Myocyte (in vitro differentiated cells): ENCODE data around the gene DGKD. TPM values are rescaled to one million over a fixed set of nuclear protein-coding genes. Genes with fewer than 3 reads are reported as not detected.
"Not testable (repeated sequence)": the region's sequence is repeated elsewhere in the genome, so short reads cannot be mapped to it uniquely, and the experiment has no call there.

ENCODE experiments used
- DNase-seq: peaks from one replicate; pipeline ENCODE4 v3.0.0-alpha.2; 2012; ENCODE audit warnings: low read depth
- total RNA-seq: library from RNA; depleted of rRNA; stranded (reverse); fragments of >200 nt; gene quantifications from 2 replicates; pipeline ENCODE4 v1.2.3, GENCODE V29; 2014

DGKD gene
- total RNA-seq, 1 donor from 2014 or later = 45.1 TPM

- DNase-seq = no peak
Measured at GRCh38 chr2:233384015-233384414, 29.7 kb downstream of the DGKD start.

GRCh38 chr2:233384811-233385488, 30.7 kb downstream of the DGKD start:
- peak; percentile 68 for DNase-seq

GRCh38 chr2:233385489-233386044, 31.3 kb downstream of the DGKD start:
- DNase-seq = no peak

- DNase-seq = no peak
Measured at GRCh38 chr2:233386382-233387041, 32.2 kb downstream of the DGKD start.

GRCh38 chr2:233387225-233387624, 32.9 kb downstream of the DGKD start:
- DNase-seq = no peak

GRCh38 chr2:233387667-233388528, 33.6 kb downstream of the DGKD start:
- DNase-seq = peak; percentile 96

GRCh38 chr2:233389601-233390125, 35.4 kb downstream of the DGKD start:
- no peak for DNase-seq

- no peak for DNase-seq
Measured at GRCh38 chr2:233395687-233396086, 41.4 kb downstream of the DGKD start.

GRCh38 chr2:233396726-233397665, 42.7 kb downstream of the DGKD start:
- DNase-seq = not testable (repeated sequence)

GRCh38 chr2:233399306-233400225, 45.3 kb downstream of the DGKD start:
- no peak for DNase-seq

- no peak for DNase-seq
Measured at GRCh38 chr2:233400341-233400740, 46.0 kb downstream of the DGKD start.

- no peak for DNase-seq
Measured at GRCh38 chr2:233400961-233401360, 46.7 kb downstream of the DGKD start.

- no peak for DNase-seq
Measured at GRCh38 chr2:233402346-233402745, 48.1 kb downstream of the DGKD start.

GRCh38 chr2:233402789-233403188, 48.5 kb downstream of the DGKD start:
- DNase-seq = no peak

- DNase-seq = no peak
Measured at GRCh38 chr2:233404222-233404621, 49.9 kb downstream of the DGKD start.

GRCh38 chr2:233406865-233407264, 52.6 kb downstream of the DGKD start:
- DNase-seq = no peak

- no peak for DNase-seq
Measured at GRCh38 chr2:233407771-233408181, 53.5 kb downstream of the DGKD start.

GRCh38 chr2:233408366-233409285, 54.3 kb downstream of the DGKD start:
- DNase-seq = peak; percentile 68
